ENCODE results near the gene RSBN1. TPM values are rescaled to one million over a fixed set of nuclear protein-coding genes. Genes with fewer than 3 reads are reported as not detected.

RSBN1 gene
- 3.4 to 3.9 TPM (median 3.8 TPM) in 5 replicates for total RNA-seq (2022; extraction: Qiagen RNA extraction; ENCODE audit: low read depth)

GRCh38 chr1:113811888-113812660 is at the start of gene RSBN1:
RSBN1 (minus strand) TSS chr1:113812476; CDS start chr1:113812412, 64 bp downstream.

DNA sequence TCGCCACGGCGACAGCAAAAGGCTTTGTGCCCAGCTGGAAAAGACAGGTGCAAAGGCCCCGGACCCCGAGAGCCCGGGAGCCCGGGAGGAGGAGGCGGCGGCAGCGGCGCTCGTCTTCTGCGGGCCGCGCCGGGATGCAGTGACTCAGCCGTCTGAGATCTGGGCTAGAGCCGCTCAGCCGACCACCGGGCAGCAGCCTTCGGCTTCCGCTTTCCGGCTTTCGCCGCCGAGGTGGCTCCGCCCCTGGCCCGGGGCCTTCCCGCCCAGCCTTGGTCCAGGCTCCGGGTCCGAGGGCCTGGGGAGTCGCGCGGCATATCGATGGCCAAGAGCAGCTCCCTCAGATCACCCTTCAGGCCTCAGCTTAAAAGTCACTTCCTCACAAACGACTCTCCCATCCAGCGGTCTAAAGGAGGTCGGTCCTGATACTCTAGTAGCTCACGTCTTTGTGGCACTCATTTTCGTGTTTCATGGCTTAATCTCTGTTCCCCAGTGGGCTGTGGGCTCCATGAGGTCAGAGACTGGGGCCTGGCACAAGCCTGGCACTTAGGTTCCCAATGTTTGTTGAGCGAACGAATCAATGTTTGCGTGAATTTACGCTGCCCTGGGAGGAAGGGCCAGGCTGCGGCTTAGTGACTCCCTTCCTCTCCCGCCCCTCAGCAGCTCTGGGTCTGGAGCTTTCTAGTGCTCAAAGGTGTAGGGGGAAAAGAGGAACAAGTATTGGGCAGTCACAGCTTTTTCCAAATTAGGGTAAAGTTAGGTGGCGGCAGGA is 52.8 kb downstream of the RSBN1 start, which contains the start of gene PHTF1:
Gene PHTF1 (minus strand): TSS at position 154 of the 769 bp plus-strand sequence. CDS start 783 bp downstream, outside the sequence.

Other genes with a start within 250 kb of the RSBN1 start
- 14.5 to 17.8 TPM (median 16.2 TPM) in 5 replicates for gene PHTF1, start 53.0 kb downstream of the RSBN1 start, total RNA-seq (2022; extraction: Qiagen RNA extraction; ENCODE audit: low read depth)
- gene PTPN22, start 59.2 kb upstream of the RSBN1 start, total RNA-seq (2022; extraction: Qiagen RNA extraction; ENCODE audit: low read depth): 0.07 TPM in 1 of 5 replicates, not detected in the others
- 0.36 to 0.94 TPM (median 0.62 TPM) in 5 replicates for gene BCL2L15, start 75.1 kb upstream of the RSBN1 start, total RNA-seq (2022; extraction: Qiagen RNA extraction; ENCODE audit: low read depth)
- gene AP4B1, start 92.3 kb upstream of the RSBN1 start, total RNA-seq (2022; extraction: Qiagen RNA extraction; ENCODE audit: low read depth): 9.2 to 10.9 TPM (median 10.0 TPM) in 5 replicates
- 8.5 to 10.2 TPM (median 9.2 TPM) in 5 replicates for gene DCLRE1B, start 92.8 kb upstream of the RSBN1 start, total RNA-seq (2022; extraction: Qiagen RNA extraction; ENCODE audit: low read depth)
- 13.7 to 16.5 TPM (median 15.7 TPM) in 5 replicates for gene HIPK1, start 116.8 kb upstream of the RSBN1 start, total RNA-seq (2022; extraction: Qiagen RNA extraction; ENCODE audit: low read depth)
- 3.7 to 4.8 TPM (median 4.0 TPM) in 5 replicates for gene OLFML3, start 167.0 kb upstream of the RSBN1 start, total RNA-seq (2022; extraction: Qiagen RNA extraction; ENCODE audit: low read depth)

Measured in A549 treated with RU486 at 1 μM for 4 hours (cell line).